GM21526 (cell line): ENCODE results near the gene TNFRSF18.

Experiments
- ATAC-seq: cut with Tn5 transposase; IDR thresholded peaks from one replicate; pipeline ENCODE4 v1.9.1; 2021; ENCODE audit warnings: moderate library complexity; ENCODE audit not compliant: unreplicated experiment, low FRiP score

TNFRSF18 gene

DNA sequence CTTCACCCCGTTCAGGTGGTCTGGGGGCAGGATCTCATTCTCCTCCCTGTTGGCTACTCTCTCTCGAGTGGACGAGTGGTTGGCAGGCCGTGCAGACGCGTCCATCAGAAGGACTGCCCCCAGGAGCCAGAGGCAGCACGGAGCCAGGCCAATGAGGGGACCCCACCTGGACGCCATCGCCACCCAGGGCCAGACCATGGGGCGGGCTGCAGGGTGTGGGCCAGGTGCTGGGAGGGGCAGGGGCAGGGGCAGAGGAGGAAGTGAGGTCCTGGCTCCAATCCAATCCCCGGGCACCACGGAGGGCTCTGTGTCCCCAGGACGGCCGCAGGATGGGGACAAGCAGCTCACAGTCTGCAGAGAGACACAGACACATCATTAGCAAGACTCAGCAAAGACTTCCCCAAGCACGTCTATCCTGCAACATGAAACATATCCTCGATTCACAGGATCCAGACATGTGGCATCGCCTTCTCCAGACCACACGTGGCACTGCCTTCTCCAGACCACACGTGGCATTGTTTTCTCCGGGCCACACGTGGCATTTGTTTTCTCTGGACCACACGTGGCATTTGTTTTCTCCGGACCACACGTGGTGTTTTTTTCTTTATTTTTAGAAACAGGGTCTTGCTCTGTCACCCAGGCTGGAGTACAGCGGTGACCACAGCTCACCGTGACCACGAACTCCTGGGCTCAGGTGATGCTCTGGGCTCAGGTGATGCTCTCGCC is 22.4 kb upstream of the TNFRSF18 start:
- ATAC-seq: no peak

- ATAC-seq: no peak
Measured at GRCh38 chr1:1228187-1228586, 21.8 kb upstream of the TNFRSF18 start.

GRCh38 chr1:1227386-1227785 is 21.0 kb upstream of the TNFRSF18 start:
- no peak for ATAC-seq

- ATAC-seq: no peak
Measured at GRCh38 chr1:1226566-1227362, 20.4 kb upstream of the TNFRSF18 start.

- ATAC-seq: no peak
Measured at GRCh38 chr1:1225913-1226312, 19.5 kb upstream of the TNFRSF18 start.

DNA sequence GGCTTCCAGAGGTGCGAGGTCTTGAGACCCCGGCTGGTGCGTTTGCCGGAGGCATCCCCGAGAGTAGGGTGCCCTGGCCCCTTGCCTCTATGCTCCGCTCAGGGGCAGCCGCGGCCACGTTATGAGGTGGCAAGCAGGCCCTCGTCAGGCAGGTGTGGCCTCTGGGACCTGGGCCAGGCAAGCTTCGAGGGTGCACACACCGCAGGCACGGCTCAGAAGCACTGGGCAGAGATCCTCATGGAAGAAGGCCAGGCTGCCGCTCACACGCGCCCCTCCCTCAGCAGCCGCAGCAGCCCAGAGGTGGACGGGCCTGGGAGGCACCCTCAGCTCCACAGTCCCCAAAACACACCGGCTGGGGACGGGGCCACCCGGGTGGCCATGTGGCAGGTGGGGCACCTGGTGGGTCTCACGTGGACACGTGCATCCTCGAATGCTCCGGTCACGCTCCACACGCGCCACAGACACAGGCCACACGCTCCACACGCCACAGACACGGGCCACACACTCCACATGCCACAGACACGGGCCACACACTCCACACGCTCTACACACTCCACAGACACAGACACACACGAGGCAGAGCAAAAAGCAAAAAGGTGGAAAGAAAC is 18.9 kb upstream of the TNFRSF18 start:
- no peak for ATAC-seq

- ATAC-seq: no peak
Measured at GRCh38 chr1:1223891-1224290, 17.5 kb upstream of the TNFRSF18 start.

GRCh38 chr1:1223321-1223720 is 16.9 kb upstream of the TNFRSF18 start:
- no peak for ATAC-seq

GRCh38 chr1:1222575-1223225 is 16.3 kb upstream of the TNFRSF18 start:
- no peak for ATAC-seq

DNA sequence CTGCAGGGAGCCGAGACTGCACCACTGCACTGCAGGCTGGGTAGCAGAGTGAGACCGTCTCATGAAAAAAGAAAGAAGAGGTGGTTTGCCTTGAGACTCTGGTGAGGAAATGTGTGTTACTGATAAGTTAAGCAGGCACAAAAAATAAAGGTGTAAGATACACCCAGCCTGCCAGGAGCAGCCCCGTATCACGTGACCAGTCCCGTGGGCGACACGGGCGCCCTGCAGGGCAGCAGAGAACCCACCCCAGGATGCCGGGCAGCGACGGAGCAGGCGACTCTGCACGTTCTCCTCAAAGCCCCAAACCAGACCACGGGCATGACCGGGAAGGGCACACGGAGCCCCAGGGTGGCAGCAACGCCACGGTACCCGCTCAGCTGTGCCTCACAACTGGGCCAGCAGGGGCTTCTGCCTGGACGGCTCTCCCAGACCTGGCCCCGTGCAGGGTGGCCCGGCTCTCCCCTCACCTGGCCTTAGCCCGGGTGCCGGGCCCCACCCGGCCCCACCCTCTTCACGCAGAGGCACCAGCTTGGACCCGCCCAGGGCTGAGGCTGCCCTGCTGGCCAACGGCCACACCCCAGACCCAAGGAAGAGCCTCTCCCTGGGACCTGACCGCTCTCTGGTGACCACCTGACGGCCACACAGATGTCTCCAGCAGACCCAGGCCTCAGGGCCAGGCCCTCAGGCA is 15.6 kb upstream of the TNFRSF18 start:
- no peak for ATAC-seq

DNA sequence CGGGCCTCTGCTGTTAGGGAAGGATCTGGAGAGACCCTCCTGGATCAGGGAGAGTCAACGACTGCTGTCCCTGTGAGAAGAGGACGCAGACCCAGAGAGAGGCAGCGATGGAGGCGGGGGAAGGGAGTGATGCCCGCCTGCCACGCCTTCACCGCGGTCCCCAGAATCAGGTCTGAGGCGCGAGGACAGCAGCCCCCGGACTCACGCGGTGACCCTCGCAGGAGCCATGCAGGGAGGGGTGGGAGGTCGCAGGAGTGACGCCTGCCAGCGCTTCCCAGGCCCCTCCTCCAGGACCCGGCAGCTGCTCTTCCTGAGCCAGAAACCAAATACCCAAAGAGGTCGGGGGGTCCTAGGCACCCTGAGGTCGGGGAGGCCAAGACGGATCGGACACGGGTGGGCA is 13.8 kb upstream of the TNFRSF18 start:
- ATAC-seq: no peak

DNA sequence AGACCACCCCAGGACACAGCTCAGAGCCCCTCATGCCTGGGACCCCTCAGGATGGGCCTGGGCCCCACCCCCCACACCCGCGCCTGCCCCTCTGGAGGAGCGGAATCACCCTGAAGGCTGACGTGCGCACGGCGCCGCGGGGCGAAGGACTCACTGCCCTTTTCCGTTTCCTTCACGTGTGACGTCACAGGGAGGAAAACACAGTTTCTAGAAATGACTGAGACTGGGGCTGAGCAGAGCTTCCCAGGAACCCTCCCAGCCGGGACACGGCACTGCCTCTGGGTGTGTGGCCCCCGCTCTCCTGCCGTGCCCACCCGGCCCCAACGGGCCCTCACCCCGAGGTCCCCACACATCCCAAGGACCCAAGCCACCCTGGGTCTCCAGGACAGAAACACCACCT is 12.9 kb upstream of the TNFRSF18 start:
- no peak for ATAC-seq

DNA sequence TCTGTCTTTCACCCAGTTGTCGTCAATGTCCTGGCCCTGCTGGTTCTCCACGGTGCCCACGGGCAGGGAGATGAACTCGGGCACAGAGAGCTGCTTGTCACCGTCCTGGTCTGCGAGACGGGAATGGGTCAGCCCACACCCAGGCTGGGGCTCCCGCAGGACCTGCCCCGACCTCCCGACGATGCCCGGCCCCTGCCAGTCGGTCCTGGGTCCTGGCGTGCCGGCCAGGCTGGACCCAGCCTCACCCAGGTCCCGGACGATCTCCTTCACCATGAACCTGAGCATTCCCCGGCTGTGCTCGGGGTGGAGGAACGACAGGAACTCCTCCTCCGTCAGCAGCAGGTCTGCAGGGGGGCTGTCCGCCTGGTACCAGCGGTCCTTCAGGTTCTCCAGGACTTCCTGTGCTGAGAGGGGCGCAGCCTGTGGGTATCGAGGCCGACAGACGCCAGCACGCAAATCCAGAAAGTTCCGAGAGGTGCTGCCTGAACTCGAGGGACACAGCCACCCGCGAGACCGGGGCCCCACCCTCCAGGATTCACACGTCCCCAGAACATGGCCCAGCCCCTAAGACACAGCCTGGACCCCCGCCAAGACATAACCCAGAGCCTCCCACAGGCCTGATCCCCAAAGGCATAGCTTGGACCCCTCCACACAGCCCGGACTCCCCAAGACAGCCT is 12.3 kb upstream of the TNFRSF18 start:
- ATAC-seq: no peak

DNA sequence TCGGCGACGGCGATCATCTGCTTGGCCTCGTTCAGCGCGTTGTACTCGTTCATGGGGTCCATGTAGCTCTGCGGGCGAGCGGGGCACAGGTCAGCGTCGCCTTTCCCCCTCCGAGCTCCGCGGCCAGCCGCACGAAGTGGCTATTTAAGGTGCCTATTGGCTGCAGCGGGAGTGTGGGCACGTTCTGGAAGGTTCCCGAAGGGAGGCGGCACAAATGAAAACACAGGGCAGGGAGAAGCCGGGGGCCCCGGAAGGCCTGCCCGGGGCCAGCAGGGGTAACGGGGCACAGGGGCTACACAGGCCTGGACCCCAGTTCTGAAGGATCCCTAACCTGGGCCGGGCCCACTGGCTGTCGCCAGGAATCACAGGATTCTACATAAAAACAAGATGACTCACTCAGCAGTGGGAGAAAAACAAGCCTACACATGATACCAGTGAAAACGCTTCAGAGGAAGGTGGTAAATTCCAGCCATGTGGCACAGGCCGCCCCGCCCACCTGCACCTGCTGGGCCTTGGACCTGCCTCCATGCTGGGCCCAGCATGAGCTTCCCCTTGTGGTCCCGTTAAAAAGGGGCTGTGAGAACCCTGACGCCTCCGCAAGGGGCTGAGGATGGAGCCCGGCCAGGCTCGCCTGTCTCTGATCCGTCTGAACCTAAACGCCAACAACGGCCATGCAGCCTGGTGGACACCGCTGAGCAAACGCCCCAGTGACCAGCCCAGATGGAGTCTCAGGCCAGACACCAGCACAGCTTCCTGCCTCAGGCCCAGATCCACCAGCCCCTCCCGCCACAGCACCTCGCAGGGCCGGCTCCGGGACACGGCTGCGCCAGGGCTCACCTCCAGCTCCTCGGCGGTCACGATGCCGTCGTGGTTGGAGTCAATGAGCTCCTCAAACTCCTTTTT is 11.5 kb upstream of the TNFRSF18 start:
- no peak for ATAC-seq

DNA sequence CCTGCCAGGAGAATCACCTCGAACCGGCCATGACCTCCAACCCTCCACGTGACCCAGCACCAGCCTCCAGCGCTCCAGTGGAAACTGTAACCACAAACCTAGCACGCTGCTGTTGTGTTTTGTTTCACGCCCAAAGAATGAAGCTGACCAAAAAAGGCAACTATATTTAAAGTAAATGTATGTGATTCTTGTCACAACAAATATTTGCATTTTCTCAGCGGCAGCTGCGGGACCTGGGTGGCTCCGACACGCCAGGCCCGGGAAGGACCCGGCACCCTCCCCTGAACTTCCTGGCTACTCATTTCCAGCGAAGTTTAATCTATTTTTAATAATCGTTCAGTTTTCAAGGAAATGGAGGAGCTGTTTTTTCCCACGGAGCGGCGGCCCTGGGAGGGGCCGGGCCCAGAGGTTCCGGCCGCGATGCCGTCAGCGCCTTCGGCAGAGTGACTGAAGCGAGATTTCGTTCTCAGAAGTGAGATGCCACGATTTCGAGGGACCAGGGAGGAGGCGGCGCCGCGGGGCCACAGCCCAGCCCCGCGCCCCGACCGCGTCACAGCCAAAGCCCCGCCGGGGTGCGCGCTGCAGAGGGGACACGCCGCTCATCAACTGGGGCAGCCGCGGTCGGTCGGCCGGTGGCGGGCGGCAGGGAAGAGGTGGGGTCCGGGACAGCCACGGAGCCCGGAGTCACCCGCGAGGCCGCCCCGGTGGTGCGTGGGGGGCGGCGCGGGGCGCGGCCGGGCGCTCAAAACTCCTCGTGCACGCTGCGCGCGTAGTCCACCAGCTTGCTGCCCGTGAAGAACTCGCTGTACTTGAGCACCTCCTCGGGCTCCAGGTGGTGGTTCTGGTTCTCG is 10.6 kb upstream of the TNFRSF18 start:
- no peak for ATAC-seq

DNA sequence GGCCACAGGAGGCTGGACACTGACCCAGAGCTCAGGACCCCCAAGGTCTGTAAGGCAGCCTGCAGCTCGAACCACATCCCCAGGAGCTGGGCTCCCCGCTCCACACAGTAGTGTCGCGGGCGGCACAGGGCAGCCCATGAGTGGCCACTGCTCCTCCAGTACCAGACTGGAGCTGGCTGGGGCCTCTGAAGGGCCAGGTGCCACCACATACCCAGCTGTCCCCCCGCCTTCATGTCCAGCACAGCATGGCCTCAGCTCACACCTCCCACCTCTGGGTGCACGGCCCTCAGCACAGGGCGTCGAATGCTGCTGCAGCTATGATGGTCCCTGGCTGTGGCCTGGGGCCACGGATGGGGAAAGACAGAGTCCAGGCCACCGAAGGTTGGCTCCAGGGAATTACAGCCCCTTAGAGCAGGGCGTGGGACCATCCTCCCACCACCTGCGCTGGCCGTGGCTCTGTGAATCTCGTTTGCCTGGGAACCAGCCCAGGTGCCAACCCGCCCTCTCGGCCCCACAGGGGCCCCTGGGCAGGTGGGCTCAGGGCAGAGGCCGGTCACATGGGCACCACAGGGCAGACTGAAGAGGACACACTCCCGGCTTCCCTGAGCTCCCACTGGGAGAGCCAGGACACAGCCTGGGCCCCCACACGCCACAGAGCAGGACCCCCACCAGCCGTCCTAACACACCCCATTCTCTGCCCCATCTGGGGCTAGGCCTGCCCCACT is 9.7 kb upstream of the TNFRSF18 start:
- no peak for ATAC-seq

DNA sequence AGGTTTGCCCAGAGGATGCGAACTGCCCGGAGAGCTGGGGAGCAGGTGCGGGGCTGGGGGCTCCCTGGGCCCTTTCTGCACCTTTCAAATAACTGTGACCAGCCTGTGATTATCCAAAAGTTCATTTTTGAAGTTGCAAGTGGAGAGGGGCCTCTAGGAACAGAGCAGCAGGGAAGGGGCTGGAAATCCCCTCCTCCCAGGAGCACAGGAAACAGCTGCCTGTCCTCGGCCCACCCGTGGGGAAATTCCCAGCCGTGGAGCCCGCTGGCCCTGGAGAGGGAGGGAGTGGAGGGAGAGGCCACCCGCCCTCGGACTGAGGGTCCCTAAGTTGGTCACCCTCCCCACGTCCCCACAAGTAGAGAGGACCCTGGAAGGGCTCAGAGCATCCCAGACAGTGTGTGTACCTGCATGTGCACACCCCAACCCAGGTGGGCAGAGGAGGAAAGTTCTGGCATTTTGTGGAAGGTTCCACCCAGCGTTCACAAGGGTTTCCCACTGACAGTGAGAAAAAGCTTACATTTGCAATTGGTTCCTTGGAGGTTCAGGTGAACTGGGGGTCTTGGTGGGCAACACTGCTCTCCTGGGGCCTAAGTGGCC is 8.8 kb upstream of the TNFRSF18 start:
- ATAC-seq: no peak
